HG02678 (cell line): Measurements from ENCODE around the gene PPA2.
"Not testable (repeated sequence)": the region's sequence is repeated elsewhere in the genome, so short reads cannot be mapped to it uniquely, and the experiment has no call there.

Experiments used
- ATAC-seq: cut with Tn5 transposase; IDR thresholded peaks from one replicate; pipeline ENCODE4 v1.9.1; 2021; ENCODE audit warnings: mild to moderate bottlenecking, moderate library complexity; ENCODE audit not compliant: unreplicated experiment

PPA2 gene

GRCh38 chr4:105461221-105461620 is 12.6 kb downstream of the PPA2 start:
- ATAC-seq = peak; percentile 77

GRCh38 chr4:105460306-105460705 is 13.6 kb downstream of the PPA2 start:
- no peak for ATAC-seq

GRCh38 chr4:105458541-105458940 is 15.3 kb downstream of the PPA2 start:
- ATAC-seq = not testable (repeated sequence)

GRCh38 chr4:105458001-105458400 is 15.9 kb downstream of the PPA2 start:
- ATAC-seq = no peak

GRCh38 chr4:105455998-105456397 is 17.9 kb downstream of the PPA2 start:
- ATAC-seq = no peak

- no peak for ATAC-seq
Observed at GRCh38 chr4:105455182-105455581, 18.7 kb downstream of the PPA2 start.

- peak; percentile 80 for ATAC-seq
Observed at GRCh38 chr4:105453550-105454205, 20.2 kb downstream of the PPA2 start.

- ATAC-seq = no peak
Observed at GRCh38 chr4:105451346-105451745, 22.5 kb downstream of the PPA2 start.

- ATAC-seq = no peak
Observed at GRCh38 chr4:105440890-105441289, 33.0 kb downstream of the PPA2 start.

GRCh38 chr4:105437637-105438036 is 36.2 kb downstream of the PPA2 start:
- ATAC-seq = no peak

GRCh38 chr4:105436414-105436813 is 37.4 kb downstream of the PPA2 start:
- no peak for ATAC-seq

- ATAC-seq = no peak
Observed at GRCh38 chr4:105434940-105435339, 38.9 kb downstream of the PPA2 start.

GRCh38 chr4:105433421-105433820 is 40.4 kb downstream of the PPA2 start:
- no peak for ATAC-seq

GRCh38 chr4:105432438-105432837 is 41.4 kb downstream of the PPA2 start:
- ATAC-seq = no peak

- no peak for ATAC-seq
Observed at GRCh38 chr4:105430811-105431210, 43.1 kb downstream of the PPA2 start.

- ATAC-seq = no peak
Observed at GRCh38 chr4:105426187-105426897, 47.5 kb downstream of the PPA2 start.

GRCh38 chr4:105422207-105422920 is 51.5 kb downstream of the PPA2 start:
- ATAC-seq = no peak

GRCh38 chr4:105417624-105418023 is 56.2 kb downstream of the PPA2 start:
- no peak for ATAC-seq

GRCh38 chr4:105415281-105415744 is 58.5 kb downstream of the PPA2 start:
- ATAC-seq = no peak

GRCh38 chr4:105414316-105414715 is 59.5 kb downstream of the PPA2 start:
- no peak for ATAC-seq

- not testable (repeated sequence) for ATAC-seq
Observed at GRCh38 chr4:105409135-105409534, 64.7 kb downstream of the PPA2 start.
